Hepatocyte (in vitro differentiated cells): ENCODE data around the gene RASGRF1.

ENCODE experiments used
- EZH2 ChIP-seq: fragments of 200-600 bp; sonication (generic); IDR thresholded peaks from 2 replicates; pipeline ENCODE4 v1.6.1; 2016; ENCODE audit warnings: antibody characterized with exemption, mild to moderate bottlenecking, borderline replicate concordance
- TF ChIP-seq, protein P1 (sequence below): fragments of 200-600 bp; sonication (generic); IDR thresholded peaks from 2 replicates; pipeline ENCODE4 v1.5.1; 2016; ENCODE audit warnings: antibody characterized with exemption, mild to moderate bottlenecking; ENCODE audit not compliant: poor library complexity

DNA sequence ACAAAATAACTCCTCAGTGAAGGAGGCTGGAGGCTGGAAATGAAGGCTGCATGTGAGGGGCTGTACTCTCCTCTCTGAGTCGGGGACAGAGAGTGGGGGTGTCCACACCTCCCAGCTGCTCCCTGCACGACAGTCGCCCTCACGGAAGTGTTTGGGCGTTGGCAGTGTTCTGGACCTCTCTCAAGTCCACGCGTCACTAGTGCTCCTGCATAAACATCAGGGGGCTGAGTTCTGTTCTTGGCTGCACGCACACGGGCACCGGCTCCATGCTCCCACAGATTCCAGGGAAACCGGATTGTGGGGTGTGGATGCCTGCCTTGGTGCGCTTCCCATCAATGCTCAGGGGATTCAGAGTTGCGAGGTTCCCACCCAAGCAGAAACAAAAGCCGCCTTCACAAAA, 7.4 kb downstream of the RASGRF1 start:
- TF ChIP-seq EZH2 = no peak
- TF ChIP-seq, protein P1, sequence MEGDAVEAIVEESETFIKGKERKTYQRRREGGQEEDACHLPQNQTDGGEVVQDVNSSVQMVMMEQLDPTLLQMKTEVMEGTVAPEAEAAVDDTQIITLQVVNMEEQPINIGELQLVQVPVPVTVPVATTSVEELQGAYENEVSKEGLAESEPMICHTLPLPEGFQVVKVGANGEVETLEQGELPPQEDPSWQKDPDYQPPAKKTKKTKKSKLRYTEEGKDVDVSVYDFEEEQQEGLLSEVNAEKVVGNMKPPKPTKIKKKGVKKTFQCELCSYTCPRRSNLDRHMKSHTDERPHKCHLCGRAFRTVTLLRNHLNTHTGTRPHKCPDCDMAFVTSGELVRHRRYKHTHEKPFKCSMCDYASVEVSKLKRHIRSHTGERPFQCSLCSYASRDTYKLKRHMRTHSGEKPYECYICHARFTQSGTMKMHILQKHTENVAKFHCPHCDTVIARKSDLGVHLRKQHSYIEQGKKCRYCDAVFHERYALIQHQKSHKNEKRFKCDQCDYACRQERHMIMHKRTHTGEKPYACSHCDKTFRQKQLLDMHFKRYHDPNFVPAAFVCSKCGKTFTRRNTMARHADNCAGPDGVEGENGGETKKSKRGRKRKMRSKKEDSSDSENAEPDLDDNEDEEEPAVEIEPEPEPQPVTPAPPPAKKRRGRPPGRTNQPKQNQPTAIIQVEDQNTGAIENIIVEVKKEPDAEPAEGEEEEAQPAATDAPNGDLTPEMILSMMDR = no peak
